ENCODE results near the gene ZWILCH.
"Not testable (repeated sequence)": the region's sequence is repeated elsewhere in the genome, so short reads cannot be mapped to it uniquely, and the experiment has no call there.

Gene ZWILCH

GRCh38 chr15:66587020-66587419 is 81.9 kb downstream of the ZWILCH start:
- no peak for DNase-seq

DNA sequence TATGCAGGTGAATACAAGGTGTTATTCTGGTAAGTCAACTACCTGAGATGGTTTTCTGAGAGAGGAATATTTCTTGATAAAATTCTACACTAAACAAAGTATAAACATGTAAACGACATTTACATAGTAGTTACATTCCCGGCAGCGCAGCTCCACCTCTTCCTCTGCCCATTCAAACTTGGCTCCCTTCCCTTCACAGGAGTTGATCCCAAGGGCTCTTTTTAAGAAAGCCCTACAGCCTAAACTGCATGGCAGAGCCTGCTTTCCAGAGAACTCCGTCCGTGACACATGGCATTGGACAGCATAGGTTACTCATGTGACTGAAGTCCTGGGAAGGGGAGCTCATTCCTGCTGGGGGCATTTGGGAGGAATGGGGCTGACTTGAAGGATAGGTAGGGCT is 82.6 kb downstream of the ZWILCH start:
- DNase-seq = no peak

DNA sequence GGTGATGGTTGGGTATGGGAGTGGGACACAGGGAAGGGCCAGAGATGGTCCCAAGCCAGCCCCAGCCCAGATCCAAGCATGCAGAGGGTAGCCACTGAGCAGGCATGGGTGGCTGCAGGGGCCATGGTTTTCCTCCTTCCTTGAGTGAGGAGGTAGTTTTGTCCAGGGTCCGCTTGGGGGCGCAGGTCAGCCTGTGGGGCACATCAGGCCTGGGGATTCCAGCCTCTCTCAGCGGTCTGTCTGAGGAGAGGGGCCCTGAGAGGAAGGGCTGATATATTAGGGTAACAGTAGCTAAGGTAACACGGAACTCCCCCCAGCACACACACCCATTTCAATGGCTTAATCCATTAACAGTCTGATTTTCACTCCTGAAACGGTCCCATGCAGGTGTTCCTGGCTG is 83.4 kb downstream of the ZWILCH start:
- no peak for DNase-seq

DNA sequence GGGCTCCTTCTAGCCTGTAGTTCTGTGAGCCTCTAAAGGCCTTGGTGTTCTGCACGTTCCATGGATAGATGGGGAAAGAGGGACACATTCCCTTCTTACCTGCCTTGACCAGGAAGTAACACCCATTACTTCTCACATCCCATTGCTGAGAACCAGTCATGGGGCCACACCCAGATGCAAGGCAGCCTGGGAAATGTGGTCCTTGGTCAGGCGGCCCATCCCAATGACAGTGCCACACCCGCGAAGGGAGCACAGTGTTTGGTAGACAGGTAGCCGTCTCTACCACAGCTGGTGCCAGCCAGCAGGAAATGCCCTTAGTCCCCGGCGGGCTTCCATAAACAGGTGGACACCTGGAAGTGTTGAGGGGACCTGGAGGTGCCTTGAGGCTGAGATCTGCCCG is 83.8 kb downstream of the ZWILCH start:
- DNase-seq = no peak

DNA sequence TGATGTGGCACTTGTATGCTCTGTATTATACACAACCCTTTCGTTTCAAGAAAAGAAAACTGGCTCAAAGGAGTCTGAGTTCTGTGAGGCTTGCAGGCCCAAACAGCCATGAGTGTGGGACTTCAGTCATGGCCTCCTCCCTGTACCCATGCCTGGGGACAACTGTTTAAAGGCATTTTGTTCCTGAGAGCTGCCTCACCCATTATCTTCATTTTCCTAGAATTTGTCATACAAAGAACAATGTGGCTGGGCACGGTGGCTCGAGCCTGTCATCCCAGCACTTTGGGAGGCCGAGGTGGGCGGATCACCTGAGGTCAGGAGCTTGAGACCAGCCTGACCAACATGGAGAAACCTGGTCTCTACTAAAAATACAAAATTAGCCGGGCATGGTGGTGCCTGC is 84.3 kb downstream of the ZWILCH start:
- not testable (repeated sequence) for DNase-seq

GRCh38 chr15:66590435-66590834 is 85.3 kb downstream of the ZWILCH start:
- no peak for DNase-seq

DNA sequence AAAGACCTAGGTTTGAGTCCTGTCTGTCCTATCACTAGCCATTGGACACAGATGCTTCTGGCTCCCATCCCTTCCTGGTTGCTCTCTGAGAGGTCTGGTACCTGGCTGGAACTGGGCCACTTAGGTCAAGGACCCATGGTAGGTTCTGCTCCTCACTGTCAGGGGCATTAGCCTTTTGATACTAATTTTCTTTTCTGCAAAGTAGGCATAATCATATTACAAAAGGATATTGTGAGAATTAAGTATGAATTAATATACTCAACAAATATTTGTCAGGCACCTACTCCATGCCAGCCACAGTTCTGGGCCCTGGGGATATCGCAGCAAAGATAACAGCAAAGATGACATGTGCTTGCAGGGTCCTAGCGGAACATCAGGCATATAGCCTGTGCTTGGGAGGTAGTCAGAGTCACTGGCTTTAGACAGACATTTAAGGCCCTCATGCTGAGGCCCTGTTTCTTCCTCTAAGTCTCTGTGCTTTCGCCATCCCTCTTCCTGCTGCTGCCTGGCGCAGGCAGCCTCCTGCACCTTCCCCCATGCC is 86.3 kb downstream of the ZWILCH start:
- DNase-seq = no peak

DNA sequence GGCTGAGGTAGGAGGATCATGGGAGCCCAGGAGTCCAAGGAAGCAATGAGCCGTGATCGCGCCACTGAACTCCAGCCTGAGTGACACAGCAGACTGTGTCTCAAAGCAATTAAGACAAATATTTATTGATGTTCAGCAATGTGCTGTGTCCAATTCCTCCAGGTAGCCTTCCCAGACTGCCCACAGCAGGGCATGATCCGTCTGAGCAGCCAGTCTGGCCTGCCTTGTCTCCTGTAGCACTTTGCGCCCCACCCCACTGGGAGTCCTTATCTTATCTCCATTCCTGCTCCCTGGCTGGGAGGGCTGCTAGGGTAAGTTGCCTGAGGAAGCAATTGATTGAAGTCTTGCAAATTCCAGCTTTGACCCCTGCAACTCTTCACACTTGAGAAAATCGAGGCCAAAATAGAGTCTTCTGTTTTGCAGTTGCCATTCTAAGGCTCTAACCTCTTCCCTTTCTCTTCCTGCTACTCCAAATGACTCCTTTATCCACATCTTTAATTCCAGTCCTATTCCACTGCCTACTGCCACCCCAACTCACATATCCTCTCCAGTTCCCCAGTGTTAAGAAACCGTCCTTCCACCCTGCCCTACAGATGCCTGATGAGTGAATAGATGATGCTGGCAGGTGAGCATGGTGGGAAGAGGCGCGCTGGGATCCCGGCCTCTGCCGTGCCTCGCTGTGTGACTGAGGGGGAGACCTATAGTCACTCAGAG is 87.5 kb downstream of the ZWILCH start:
- DNase-seq = no peak

GRCh38 chr15:66593219-66593780 is 88.2 kb downstream of the ZWILCH start:
- no peak for DNase-seq

DNA sequence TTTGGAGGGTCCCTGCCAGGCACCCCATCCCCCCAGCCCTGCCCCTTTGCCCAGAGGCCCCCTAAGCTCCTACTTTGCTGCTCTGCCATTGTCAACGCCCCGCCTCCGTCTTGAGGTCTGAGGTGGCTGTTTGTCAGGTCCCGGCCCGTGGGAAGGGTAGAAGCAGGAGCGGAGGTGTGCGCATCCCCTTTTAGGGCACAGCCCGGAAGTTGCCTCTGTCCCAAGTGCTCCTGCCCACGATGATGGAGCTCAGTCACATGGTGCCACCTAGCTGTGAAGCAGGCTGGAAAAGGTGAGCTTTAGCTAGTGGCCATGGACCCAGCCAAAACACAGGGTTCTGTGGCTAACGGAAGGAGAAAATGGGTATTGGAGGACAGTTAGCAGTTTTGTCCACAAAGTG is 89.2 kb downstream of the ZWILCH start:
- DNase-seq = no peak

GRCh38 chr15:66594836-66595235 is 89.7 kb downstream of the ZWILCH start:
- DNase-seq = no peak

GRCh38 chr15:66595332-66595731 is 90.2 kb downstream of the ZWILCH start:
- DNase-seq = no peak

- DNase-seq = no peak
These were observed 90.9 kb downstream of the ZWILCH start for GRCh38 chr15:66595931-66596545.

- DNase-seq = no peak
These were observed 93.1 kb downstream of the ZWILCH start for GRCh38 chr15:66598095-66598815.

Measured in activated effector memory CD4-positive, alpha-beta T cell treated with Interleukin-2 at 50 U/mL for 16 hours (primary cell).